Testis (tissue), 3 donors: ENCODE results near the gene SPINK2. TPM values are rescaled to one million over a fixed set of nuclear protein-coding genes. Genes with fewer than 3 reads are reported as not detected.

Source experiments
- DNase-seq: peaks from one replicate; pipeline ENCODE4 v3.0.0-alpha.2; 2019
- H3K27ac ChIP-seq, 2 donors: fragments of 200-600 bp; sonication (generic); one replicate each; pipeline ENCODE4 v1.5.1; 2019
- H3K27me3 ChIP-seq: fragments of 200-600 bp; sonication (generic); one replicate; pipeline ENCODE4 v1.5.1; 2019
- H3K36me3 ChIP-seq: fragments of 200-600 bp; sonication (generic); one replicate; pipeline ENCODE4 v1.5.1; 2017; ENCODE audit warnings: low read depth; ENCODE audit errors: missing control alignments
- H3K4me1 ChIP-seq: fragments of 200-600 bp; sonication (generic); one replicate; pipeline ENCODE4 v1.5.1; 2019
- H3K4me3 ChIP-seq, 2 donors: fragments of 200-600 bp; sonication (generic); one replicate each; pipeline ENCODE4 v1.5.1; 2017 to 2019
- H3K9me3 ChIP-seq: fragments of 200-600 bp; sonication (generic); one replicate; pipeline ENCODE4 v1.5.1; 2017
- CTCF ChIP-seq, 3 experiments: fragments of 450-650 bp in 2 of 3; fragments of 200-600 bp in 1 of 3; sonication (generic) in 1 of 3; IDR thresholded peaks; one replicate each; pipeline ENCODE4 v1.5.1; 2016 to 2019; ENCODE audit warnings: antibody characterized with exemption in 3 of 3, mild to moderate bottlenecking in 2 of 3, moderate library complexity in 1 of 3
- POLR2A ChIP-seq: fragments of 450-650 bp; IDR thresholded peaks from one replicate; pipeline ENCODE4 v1.6.1; 2017; ENCODE audit warnings: antibody characterized with exemption, mild to moderate bottlenecking, moderate library complexity
- WGBS, 2 donors: methylation state at CpG; one replicate each; pipeline ENCODE4 v1.1.5; 2018; 5-methylcytosine and 5-hydroxymethylcytosine counted together
- intact Hi-C: fragments of 100-400 bp; cut with DNase I; formaldehyde crosslinking; loops from one replicate; pipeline ENCODE4 v1.15.1; 2023; ENCODE audit warnings: low total_unique reads
- polyA plus RNA-seq: library from polyadenylated mRNA; stranded (reverse); fragments of 350-450 nt; fragmentation: Illumina TruSeq; extraction: RNeasy Lipid Tissue Mini Kit (QIAGEN cat#74804); gene quantifications from one replicate; pipeline ENCODE4 v1.2.3, GENCODE V29; 2014; ENCODE audit warnings: low read depth, low replicate concordance; ENCODE audit not compliant: insufficient read depth
- total RNA-seq, 2 donors: library from RNA; depleted of rRNA; stranded (reverse); fragments of >200 nt; gene quantifications; one replicate each; pipeline ENCODE4 v1.2.3, GENCODE V29; 2016

SPINK2 gene
- total and polyA plus RNA-seq, 3 donors from 2014 or later = 183 to 633 (median 251) TPM

GRCh38 chr4:56768316-56768715 lies 53.2 kb downstream of the SPINK2 start:
- Histone ChIP-seq H3K9me3 (no peaks in the 10 kb centered on the region), H3K27ac (no peak overlapping the region), H3K4me1 (no peaks in the 10 kb centered on the region), H3K27me3 (no peaks in the 10 kb centered on the region), H3K36me3 (no peaks in the 10 kb centered on the region), H3K4me3 (no peak overlapping the region)
- 54 to 61% methylated on average over 3 of the region's 3 CpGs for WGBS, 2 donors
- intact Hi-C loops = no loop called here
- DNase-seq = no peak
- TF ChIP-seq CTCF (IDR thresholded peaks at IDR 0.05) = no peak

- H3K4me3 ChIP-seq = no peak overlapping the region
- no peak overlapping the region for H3K27ac ChIP-seq
- H3K36me3 ChIP-seq = no peaks in the 10 kb centered on the region
- no peaks in the 10 kb centered on the region for H3K4me1 ChIP-seq
- no peaks in the 10 kb centered on the region for H3K27me3 ChIP-seq
- H3K9me3 ChIP-seq = no peaks in the 10 kb centered on the region
- intact Hi-C loops = no loop called here
- TF ChIP-seq CTCF (IDR thresholded peaks at IDR 0.05) = no peak
- TF ChIP-seq POLR2A = no peak
- no peak for DNase-seq
These were observed 53.9 kb downstream of the SPINK2 start for GRCh38 chr4:56767567-56767966.

- H3K27me3 ChIP-seq = no peaks in the 10 kb centered on the region
- intact Hi-C loops = no loop called here
- no peaks in the 10 kb centered on the region for H3K4me1 ChIP-seq
- H3K9me3 ChIP-seq = no peaks in the 10 kb centered on the region
- 81 to 90% methylated on average over 5 of the region's 5 CpGs for WGBS, 2 donors
- no peak for DNase-seq
- TF ChIP-seq CTCF (IDR thresholded peaks at IDR 0.05) (no peak), POLR2A (no peak)
- H3K4me3 ChIP-seq = no peak overlapping the region
- no peaks in the 10 kb centered on the region for H3K36me3 ChIP-seq
- no peak overlapping the region for H3K27ac ChIP-seq
These were observed 56.7 kb downstream of the SPINK2 start for GRCh38 chr4:56764775-56765174.

GRCh38 chr4:56764223-56764622 lies 57.3 kb downstream of the SPINK2 start:
- H3K4me1 ChIP-seq = no peaks in the 10 kb centered on the region
- intact Hi-C loops = no loop called here

More at GRCh38 chr4:56764223-56764622, 57.3 kb downstream of the SPINK2 start:
- no peak for TF ChIP-seq POLR2A
- TF ChIP-seq CTCF (IDR thresholded peaks at IDR 0.05) = no peak
- H3K27me3 ChIP-seq = no peaks in the 10 kb centered on the region
- H3K36me3 ChIP-seq = no peaks in the 10 kb centered on the region
- H3K4me3 ChIP-seq = no peak overlapping the region
- no peaks in the 10 kb centered on the region for H3K9me3 ChIP-seq
- 84 to 86% methylated on average over 1 of the region's 1 CpG for WGBS, 2 donors
- no peak overlapping the region for H3K27ac ChIP-seq
- no peak for DNase-seq
